Stimulated activated CD8-positive, alpha-beta memory T cell treated with anti-CD3 and anti-CD28 coated beads, Interleukin-15, amount 100 ng/mL, for 48 hours (primary cell): ENCODE results near the gene RCE1.
"Not testable (repeated sequence)": the region's sequence is repeated elsewhere in the genome, so short reads cannot be mapped to it uniquely, and the experiment has no call there.

Experiments
- DNase-seq, 2 donors: peaks; one replicate each; pipeline ENCODE4 v3.0.0-alpha.2; 2020; ENCODE audit warnings: low read depth in 2 of 2

RCE1 gene, protein sequence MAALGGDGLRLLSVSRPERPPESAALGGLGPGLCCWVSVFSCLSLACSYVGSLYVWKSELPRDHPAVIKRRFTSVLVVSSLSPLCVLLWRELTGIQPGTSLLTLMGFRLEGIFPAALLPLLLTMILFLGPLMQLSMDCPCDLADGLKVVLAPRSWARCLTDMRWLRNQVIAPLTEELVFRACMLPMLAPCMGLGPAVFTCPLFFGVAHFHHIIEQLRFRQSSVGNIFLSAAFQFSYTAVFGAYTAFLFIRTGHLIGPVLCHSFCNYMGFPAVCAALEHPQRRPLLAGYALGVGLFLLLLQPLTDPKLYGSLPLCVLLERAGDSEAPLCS

DNA sequence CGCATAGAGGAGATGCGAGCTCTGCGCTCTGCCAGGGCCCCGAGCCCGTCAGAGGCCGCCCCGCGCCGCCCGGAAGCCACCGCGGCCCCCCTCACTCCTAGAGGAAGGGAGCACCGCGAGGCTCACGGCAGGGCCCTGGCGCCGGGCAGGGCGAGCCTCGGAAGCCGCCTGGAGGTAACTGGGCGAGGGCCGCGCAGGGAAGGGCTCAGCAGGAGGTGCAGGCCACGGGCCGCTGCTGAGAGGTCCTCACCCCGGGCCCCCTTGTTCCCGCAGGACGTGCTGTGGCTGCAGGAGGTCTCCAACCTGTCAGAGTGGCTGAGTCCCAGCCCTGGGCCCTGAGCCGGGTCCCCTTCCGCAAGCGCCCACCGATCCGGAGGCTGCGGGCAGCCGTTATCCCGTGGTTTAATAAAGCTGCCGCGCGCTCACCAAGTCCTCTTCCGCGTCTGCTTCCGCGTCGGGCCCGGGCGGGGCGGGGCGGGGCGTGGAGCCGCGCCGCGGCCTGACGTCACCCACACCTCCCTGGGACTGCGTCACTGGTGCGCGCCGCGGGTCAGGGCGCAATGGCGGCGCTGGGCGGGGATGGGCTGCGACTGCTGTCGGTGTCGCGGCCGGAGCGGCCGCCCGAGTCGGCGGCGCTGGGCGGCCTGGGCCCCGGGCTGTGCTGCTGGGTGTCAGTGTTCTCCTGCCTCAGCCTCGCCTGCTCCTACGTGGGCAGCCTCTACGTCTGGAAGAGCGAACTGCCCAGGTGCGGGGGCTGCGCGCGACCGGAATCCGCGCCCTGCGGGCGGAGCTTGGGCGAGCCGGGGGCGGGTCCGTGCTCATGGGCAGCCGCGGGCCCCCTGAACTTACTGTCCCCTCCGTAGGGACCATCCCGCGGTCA, at the start of gene RCE1:
Gene RCE1, plus strand, starts transcription at position 546 of the 880 bp plus-strand sequence. Its CDS starts 15 bp downstream, at position 561.
- DNase-seq, result peak; percentile 81 to 85

DNA sequence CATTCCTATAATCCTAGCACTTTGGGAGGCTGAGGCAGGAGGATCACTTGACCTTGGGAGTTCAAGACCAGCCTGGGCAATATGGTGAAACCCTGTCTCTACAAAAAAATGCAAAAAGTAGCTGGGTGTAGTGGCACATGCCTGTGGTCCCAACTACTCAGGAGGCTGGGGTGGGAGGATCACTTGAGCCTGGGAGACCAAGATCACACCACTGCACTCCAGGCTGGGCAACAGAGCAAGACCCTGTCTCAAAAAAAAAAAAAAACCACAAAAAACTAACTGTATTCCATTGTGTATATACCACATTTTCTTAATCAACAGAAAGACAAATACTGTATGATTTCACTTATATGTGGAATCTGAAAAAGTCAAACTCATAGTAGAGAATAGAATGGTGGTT, 43.4 kb upstream of the RCE1 start:
- DNase-seq, result not testable (repeated sequence)

DNA sequence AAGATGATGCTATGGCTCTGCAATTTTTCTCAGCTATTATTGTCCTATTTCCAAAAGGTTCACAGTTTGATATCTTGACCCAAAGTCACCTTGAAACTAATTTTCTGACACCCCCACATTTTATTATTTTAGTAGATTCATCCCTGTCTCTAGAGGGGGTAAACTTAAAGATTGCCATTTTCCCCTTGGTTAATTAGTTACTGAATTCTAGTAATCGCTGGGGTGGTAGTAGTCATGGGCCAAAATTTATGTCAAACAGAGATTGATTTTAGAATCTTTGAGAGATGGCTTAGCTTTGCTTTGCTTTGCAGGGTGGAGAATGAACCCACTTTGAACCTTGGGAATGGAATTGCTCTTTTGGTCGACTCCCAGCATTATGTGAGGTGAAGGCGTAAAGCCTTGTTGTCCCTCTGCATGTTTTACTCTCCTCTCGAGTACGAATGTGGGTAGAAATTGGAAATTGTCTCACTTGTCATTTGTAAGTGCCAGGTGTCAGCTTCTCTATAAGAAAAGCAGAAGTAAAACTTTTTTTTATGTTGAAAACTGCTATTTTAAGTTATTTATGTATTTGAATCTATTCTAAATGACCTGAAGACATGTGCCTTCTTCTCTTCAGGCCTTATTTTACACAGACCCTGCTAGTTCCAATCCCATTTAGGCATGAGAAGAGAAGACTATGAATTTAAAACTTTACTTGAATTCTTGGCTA, 42.4 kb upstream of the RCE1 start:
- DNase-seq, result no peak

GRCh38 chr11:66809592-66809991, 33.6 kb upstream of the RCE1 start:
- DNase-seq, result no peak

DNA sequence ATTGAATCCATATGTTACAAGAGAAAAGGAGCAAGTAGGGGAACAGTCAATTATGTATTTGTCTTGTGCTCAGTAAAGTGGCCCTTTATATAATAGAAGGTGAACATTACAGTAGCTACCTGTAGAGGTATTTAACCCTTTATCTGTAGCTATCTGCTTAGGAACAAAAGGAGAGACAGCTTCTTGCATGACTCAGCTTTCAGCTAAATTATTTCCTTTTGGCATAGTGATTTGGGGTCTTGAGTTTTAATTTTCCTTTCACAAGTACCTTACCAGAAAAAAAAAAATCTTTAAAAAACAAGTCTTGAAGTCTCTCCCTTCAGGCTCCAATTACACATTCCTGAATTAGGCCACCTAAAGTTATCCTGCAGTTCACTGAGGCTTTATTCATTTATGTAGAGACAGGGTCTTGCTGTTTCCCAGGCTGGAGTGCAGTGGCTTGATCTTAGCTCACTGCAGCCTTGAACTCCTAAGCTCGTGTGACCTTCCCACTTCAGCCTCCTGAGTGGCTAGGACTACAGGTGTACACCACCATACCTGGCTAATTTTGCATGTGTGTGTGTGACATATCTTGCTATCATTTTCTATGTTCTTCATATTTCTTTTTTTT, 32.6 kb upstream of the RCE1 start:
- DNase-seq, result no peak

- no peak for DNase-seq
These were observed 28.6 kb upstream of the RCE1 start for GRCh38 chr11:66814678-66815077.

GRCh38 chr11:66815646-66816045, 27.6 kb upstream of the RCE1 start:
- DNase-seq, result no peak

DNA sequence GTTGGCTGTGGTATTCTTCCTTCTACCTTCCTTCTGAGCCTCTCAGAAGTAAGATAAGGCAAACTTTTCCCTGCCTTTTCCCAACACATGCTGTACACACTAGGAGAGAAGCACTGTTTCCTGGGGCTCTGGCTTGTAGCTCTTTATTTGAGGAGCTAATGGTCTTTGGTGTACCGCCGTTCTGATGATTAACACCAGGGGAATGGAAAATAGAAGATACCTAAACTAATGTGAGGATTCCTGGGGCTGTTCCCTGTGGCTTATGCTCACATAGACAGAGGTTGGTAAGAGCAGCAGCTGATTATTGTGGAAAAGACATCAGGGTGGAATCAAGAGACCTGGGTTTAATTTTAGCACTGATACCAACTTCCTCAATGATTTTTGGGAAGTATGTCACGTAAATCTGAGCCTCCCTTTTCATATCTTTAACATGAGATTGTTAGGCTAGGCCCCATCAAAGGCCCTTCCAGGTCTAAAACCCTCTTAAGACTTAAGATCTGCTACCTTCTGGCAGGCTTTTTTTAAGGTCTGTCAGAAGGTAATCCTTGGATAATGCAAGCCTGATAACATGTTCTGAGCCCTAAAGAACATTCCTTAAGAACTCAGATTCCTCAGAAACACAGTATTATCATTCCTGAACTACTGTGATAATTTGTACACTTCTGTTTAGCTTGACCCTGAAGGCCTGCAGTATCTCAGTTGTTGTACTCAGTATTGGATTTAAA, 24.8 kb upstream of the RCE1 start:
- DNase-seq, result no peak

DNA sequence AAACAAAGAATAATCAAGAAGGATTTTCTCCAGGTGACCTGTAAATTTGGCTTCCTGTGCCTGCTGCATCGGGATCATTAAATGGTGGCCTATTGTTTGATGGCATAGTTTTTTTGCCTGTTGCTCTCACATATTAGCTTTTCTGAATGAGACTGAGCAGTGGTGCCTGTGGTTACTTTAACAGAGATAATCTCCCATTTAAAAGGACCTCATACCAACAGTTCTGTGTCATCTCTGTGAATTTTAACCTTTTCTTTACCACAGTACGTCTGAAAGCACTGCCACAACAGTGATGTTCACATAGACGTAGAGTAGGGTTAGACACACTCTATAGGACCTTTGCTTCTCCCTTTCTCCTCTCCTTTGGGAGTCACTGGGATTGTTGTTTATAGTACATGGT, 22.9 kb upstream of the RCE1 start:
- DNase-seq, result no peak

DNA sequence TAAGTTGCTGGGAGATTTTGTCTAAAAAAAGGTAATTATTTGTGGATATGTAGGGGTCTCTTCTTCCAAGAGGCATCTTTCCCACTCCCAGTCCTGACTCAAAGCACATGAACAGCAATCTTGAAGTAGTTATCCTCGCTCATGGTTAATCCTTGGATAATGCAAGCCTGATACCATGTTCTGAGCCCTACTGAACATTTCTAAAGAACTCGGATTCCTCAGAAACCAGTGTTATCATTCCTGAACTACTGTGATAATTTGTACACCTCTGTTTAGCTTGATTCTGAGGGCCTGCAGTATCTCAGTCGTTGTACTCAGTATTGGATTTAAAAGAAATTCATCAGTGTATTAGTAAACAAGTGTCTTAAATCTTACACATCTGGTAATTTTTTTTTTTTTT, 22.3 kb upstream of the RCE1 start:
- no peak for DNase-seq

DNA sequence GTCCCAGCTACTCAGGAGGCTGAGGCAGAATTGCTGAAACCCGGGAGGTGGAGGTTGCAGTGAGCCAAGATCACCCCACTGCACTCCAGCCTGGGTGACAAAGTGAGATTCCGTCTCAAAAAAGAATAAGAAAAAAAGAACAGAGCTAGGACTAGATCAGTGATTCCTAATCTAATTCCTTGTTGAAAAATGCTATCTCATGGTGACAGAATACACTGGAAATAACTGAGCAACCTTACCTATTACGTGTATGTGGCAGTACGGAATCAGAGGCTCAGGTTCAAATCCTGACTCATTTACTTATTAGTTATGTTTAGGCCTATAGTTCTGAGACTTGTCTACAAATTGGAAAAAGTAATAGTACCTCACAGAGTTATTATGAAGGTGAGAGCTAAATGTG, 19.5 kb upstream of the RCE1 start:
- no peak for DNase-seq

DNA sequence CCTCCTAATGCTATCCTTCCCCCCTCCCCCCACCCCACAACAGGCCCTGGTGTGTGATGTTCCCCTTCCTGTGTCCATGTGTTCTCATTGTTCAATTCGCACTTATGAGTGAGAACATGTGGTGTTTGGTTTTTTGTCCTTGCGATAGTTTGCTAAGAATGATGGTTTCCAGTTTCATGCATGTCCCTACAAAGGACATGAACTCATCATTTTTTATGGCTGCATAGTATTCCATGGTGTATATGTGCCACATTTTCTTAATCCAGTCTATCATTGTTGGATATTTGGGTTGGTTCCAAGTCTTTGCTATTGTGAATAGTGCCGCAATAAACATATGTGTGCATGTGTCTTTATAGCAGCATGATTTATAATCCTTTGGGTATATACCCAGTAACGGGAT, 18.7 kb upstream of the RCE1 start:
- DNase-seq, result not testable (repeated sequence)

DNA sequence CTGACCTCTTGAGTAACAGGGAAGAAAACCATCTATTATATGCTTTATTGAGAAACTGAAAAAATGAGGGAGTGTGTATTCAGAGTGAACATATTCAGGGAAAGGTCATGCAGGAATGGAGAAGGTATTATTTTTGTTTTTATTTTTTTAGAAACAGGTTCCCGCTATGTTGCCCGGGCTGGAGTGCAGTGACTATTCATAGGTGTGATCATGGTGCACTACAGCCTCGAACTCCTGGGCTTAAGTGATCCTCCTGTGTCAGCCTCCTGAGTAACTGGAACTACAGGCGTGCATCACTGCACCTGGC, 8.7 kb upstream of the RCE1 start:
- no peak for DNase-seq

DNA sequence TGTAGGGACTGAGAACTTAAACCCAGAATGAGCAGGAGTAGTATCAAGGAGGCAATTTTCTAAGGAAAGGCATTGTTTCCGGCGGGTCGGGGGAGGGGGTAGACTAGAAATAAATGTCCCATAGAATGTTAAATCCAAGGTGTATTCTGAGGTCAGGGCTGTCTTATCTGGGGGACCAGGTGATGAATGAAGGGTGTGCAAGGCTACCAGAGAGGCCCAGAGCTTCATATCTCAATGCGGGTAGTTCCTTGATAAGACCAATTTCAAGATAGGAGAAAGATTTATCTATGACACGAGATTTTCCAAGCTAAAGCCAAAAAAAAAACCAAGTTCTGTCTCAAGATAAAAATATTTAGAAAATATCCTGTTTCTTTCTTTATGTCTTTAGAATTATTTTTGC, 8.3 kb upstream of the RCE1 start:
- no peak for DNase-seq

DNA sequence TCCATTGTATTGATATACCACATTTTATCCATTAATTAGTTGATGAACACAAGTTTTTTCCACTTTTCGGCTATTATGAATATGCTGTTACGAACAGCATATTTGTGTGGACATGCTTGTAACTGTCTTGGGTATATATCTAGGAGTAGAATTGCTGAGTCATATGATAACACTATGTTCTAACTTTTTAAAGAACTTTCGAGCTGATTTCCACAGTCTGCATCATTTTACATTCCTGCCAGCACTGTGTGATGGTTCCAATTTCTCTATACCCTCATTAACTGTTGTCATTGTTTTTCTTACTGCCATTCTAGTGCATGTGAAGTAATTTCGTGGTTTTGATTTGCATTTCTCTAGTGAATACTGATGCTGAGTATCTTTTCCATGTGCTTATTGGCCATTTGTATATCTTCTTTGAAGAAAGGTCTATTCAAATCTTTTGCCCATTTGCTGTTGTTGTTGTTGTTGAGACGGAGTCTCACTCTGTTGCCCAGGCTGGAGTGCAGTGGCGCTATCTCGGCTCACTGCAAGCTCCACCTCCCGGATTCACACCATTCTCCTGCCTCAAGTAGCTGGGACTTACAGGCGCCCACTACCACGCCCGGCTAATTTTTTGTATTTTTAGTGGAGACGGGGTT, 7.4 kb upstream of the RCE1 start:
- DNase-seq, result no peak

GRCh38 chr11:66840317-66841091, 2.7 kb upstream of the RCE1 start:
- no peak for DNase-seq

- DNase-seq, result no peak
These were observed 1.4 kb upstream of the RCE1 start for GRCh38 chr11:66841861-66842260.

- no peak for DNase-seq
These were observed 743 bp upstream of the RCE1 start for GRCh38 chr11:66842501-66842895.

DNA sequence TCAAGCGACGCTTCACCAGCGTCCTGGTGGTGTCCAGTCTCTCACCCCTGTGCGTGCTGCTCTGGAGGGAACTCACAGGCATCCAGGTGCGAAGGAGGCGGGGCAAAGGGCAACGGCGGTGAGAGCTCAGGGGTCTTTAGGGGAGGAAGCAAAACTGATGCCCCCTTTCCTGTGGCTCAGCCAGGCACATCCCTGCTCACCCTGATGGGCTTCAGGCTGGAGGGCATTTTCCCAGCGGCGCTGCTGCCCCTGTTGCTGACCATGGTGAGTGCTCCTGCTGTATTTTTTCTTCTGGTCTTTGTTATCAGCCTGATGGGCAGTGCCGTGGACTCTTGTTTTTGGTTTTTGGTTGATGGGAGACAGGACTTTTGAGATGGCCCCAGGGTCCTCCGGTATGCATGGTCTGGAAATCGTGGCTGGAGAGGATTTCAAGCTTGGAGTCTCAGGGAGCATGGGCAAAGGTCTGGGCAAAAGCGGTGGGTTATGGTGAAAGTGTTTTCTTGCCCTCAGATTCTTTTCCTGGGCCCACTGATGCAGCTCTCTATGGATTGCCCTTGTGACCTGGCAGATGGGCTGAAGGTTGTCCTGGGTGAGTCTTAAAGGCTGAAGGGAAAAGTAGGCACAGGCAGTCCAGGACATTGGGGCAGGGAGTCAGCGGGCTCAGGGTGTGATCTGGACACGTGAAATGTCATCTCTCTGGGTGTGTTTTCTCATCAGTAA, 695 bp downstream of the RCE1 start:
- DNase-seq, result no peak
